Right lobe of liver (tissue), 6 donors: ENCODE data around the gene MAPK6. TPM values are rescaled to one million over a fixed set of nuclear protein-coding genes. Genes with fewer than 3 reads are reported as not detected.
A peak's percentile ranks its signal among the peaks of the same experiment; 100 is the strongest.

Experiments used
- ATAC-seq, 4 donors: fragments of 200-7000 bp; cut with Tn5 transposase; one replicate each; pipeline ENCODE4 v1.9.1; 2020; ENCODE audit warnings: mild to moderate bottlenecking in 4 of 4, moderate library complexity in 4 of 4
- DNase-seq, 3 donors: peaks; one replicate each; pipeline ENCODE4 v3.0.0-alpha.2; 2020
- H3K27ac ChIP-seq, 3 donors: fragments of 200-600 bp; one replicate each; pipeline ENCODE4 v1.8.0; 2022
- H3K27me3 ChIP-seq, 2 donors: fragments of 200-600 bp; one replicate each; pipeline ENCODE4 v1.8.0; 2022
- H3K36me3 ChIP-seq, 4 donors: fragments of 200-600 bp; sonication (generic) in 1 of 4; one replicate each; pipeline versions ENCODE4 v1.5.1 to v1.8.0; 2017 to 2022; ENCODE audit warnings: control low read depth in 1 of 4
- H3K4me1 ChIP-seq, 4 donors: fragments of 200-600 bp; sonication (generic) in 1 of 4; one replicate each; pipeline versions ENCODE4 v1.5.1 to v1.8.0; 2017 to 2022; ENCODE audit warnings: control low read depth in 1 of 4
- H3K4me3 ChIP-seq, 3 donors: fragments of 200-600 bp; one replicate each; pipeline ENCODE4 v1.8.0; 2022
- H3K9me3 ChIP-seq, 4 donors: fragments of 200-600 bp; sonication (generic) in 1 of 4; one replicate each; pipeline versions ENCODE4 v1.5.1 to v1.8.0; 2017 to 2022; ENCODE audit warnings: control low read depth in 1 of 4
- POLR2A ChIP-seq: fragments of 450-650 bp; IDR thresholded peaks from one replicate; pipeline ENCODE4 v1.6.1; 2017; ENCODE audit warnings: antibody characterized with exemption, mild to moderate bottlenecking
- WGBS: methylation state at CpG from one replicate; pipeline ENCODE4 v1.1.6; 2018; ENCODE audit warnings: low coverage, low lambda C conversion rate; ENCODE audit not compliant: insufficient coverage; ENCODE audit errors: missing lambda C conversion rate; 5-methylcytosine and 5-hydroxymethylcytosine counted together
- intact Hi-C, 2 donors: fragments of 100-400 bp; cut with DNase I; formaldehyde crosslinking; loops; one replicate each; pipeline versions ENCODE4 v1.11.2 to v1.14.1; 2022
- total RNA-seq, 6 experiments: library from RNA; depleted of rRNA in 2 of 6; stranded (reverse); fragments of >200 nt in 2 of 6; fragmentation: NEBNext Ultra II Directional in 3 of 6; extraction: Animal tissue kit (Norgen Biotek cat#: 25700) in 3 of 6; gene quantifications; one replicate each; pipeline versions ENCODE4 v1.1.0 to v1.2.4, GENCODE V29; 2016 to 2023
- TF ChIP-seq, protein P1 (sequence below), 4 donors: fragments of 200-600 bp in 3 of 4; fragments of 450-650 bp in 1 of 4; IDR thresholded peaks; one replicate each; pipeline versions ENCODE4 v1.5.1 to v1.8.0; 2016 to 2022; ENCODE audit warnings: antibody characterized with exemption in 4 of 4, mild to moderate bottlenecking in 2 of 4
- donor health status: DM: no; HTN: yes; CAD: no.
- donor health status: DM: no; HTN: no; CAD: no.
- donor health status: DM: no; HTN: no; CAD: no.
- donor health status: DM: no; HTN: yes; CAD: no.
- donor health status: DM: no; HTN: yes; CAD: no.

MAPK6 gene
- total RNA-seq, 6 experiments from 2014 or later: 15.8 to 35.8 (median 22.3) TPM

DNA sequence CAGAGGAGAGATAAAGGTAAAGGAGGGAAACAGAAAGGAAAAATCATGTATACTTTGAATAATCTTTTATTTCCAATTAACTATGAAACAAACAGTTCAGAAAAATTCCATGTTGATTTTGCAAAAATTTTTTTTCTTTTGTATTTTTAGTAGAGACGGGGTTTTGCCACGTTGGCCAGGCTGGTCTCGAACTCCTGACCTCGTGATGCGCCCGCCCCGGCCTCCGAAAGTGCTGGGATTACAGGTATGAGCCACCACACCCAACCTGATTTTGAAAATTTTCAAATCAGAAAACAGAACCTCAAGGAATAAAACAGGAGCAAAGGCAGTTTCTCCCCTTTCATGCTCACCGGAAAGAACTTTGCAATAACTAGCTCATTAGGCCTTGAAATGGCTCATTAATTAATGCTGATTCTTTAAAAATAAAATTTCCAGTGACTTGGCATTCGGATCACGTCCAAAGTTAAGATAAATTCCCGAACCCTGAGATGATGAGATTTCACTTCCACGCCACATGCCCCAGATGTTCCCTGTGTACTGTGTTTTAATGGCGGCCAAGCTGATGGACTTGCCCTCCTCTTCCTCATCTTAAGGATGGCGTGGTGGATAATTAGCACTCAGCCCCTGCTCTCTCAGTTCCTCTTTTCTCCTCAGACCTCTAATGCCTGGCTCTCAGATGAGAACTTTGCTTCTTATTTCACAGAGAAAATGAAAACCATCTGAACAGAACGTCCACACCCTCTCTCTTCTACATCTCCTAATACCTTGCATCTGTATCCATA, 82.7 kb downstream of the MAPK6 start:
- TF ChIP-seq, protein P1, sequence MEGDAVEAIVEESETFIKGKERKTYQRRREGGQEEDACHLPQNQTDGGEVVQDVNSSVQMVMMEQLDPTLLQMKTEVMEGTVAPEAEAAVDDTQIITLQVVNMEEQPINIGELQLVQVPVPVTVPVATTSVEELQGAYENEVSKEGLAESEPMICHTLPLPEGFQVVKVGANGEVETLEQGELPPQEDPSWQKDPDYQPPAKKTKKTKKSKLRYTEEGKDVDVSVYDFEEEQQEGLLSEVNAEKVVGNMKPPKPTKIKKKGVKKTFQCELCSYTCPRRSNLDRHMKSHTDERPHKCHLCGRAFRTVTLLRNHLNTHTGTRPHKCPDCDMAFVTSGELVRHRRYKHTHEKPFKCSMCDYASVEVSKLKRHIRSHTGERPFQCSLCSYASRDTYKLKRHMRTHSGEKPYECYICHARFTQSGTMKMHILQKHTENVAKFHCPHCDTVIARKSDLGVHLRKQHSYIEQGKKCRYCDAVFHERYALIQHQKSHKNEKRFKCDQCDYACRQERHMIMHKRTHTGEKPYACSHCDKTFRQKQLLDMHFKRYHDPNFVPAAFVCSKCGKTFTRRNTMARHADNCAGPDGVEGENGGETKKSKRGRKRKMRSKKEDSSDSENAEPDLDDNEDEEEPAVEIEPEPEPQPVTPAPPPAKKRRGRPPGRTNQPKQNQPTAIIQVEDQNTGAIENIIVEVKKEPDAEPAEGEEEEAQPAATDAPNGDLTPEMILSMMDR (IDR thresholded peaks at IDR 0.05): no peak
- no peak for TF ChIP-seq POLR2A

DNA sequence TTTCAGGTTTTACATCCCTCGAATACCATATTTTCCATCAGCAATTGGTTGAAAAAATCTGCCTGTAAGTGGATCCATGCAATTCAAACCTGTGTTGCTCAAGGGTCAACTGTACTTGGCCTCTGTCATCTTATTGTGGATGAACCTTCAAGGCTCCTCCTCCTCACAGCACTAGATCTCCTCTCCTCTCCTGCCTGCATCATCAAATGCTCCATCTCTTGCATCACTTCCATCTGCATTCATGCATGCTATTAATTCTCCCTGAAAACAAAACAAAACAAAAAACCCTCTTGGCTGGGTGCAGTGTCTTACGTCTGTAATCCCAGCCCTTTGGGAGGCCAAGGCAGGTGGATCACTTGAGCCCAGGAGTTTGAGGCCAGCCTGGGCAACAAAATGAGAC, 83.4 kb downstream of the MAPK6 start:
- H3K27me3 ChIP-seq: no peaks in the 10 kb centered on the region
- DNase-seq (no peak), ATAC-seq (no peak)
- no peaks in the 10 kb centered on the region for H3K4me1 ChIP-seq
- H3K9me3 ChIP-seq: no peaks in the 10 kb centered on the region
- H3K4me3 ChIP-seq: no peak overlapping the region
- H3K36me3 ChIP-seq: no peaks in the 10 kb centered on the region
- intact Hi-C loops: no loop called here
- TF ChIP-seq, protein P1 (IDR thresholded peaks at IDR 0.05): no peak
- TF ChIP-seq POLR2A: no peak
- WGBS: 90% methylated on average over 2 of the region's 2 CpGs
- no peak overlapping the region for H3K27ac ChIP-seq

More for the DNA sequence above, 82.7 kb downstream of the MAPK6 start:
- no peak for DNase-seq
- H3K4me1 ChIP-seq: no peaks in the 10 kb centered on the region
- no peaks in the 10 kb centered on the region for H3K36me3 ChIP-seq
- WGBS: 87% methylated on average over 16 of the region's 16 CpGs
- no peaks in the 10 kb centered on the region for H3K27me3 ChIP-seq
- H3K4me3 ChIP-seq: no peak overlapping the region
- intact Hi-C loops: no loop called here
- H3K9me3 ChIP-seq: no peaks in the 10 kb centered on the region
- ATAC-seq: peak in 2 of 4 donors; percentile 8 to 24
- H3K27ac ChIP-seq: no peak overlapping the region

DNA sequence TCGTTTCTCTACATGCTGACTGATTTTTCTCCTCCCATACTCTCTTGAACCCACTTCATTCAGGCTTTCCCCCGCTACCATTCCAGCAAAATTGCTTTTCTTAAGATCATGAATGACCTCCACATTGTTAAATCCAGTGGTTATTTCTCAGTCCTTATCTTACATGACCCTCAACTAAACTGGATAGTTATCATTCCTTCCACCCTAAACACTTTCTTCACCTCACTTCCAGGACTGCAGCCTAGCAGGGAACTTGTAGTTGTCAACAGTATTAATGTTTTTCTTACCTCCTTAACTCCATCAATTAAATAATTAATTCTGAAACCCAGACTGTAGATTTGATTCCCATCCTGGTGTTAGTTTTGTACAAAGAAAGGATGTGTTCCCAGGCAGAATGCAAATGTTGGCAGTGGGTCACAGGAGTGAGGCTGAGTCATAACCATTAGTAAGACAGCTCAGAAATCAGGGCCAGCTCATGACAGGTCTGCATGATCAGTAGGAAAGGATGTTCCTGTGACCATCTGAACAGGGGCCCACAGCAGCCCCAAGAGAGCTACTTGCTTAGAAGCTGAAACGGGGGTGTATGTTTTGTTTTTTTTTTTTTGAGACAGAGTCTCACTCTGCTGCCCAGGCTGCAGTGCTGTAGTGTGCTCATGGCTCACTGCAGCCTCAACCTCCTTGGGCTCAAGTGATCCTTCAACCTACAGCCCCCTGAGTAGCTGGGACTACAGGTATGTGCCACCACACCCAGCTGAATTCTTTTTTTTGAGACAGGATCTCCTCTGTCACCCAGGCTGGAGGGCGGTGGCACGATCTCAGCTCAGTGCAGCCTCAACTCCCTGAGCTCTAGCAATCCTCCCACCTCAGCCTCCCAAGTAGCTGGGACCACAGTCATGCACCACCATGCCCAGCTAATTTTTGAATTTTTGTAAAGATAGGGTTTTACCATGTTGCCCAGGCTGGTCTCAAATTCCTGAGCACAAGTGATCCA, 84.5 kb downstream of the MAPK6 start:
- H3K9me3 ChIP-seq: no peaks in the 10 kb centered on the region
- TF ChIP-seq POLR2A: no peak
- TF ChIP-seq, protein P1 (IDR thresholded peaks at IDR 0.05): no peak
- no peaks in the 10 kb centered on the region for H3K36me3 ChIP-seq
- peak in 1 of 3 donors; percentile 52 for DNase-seq
- H3K4me3 ChIP-seq: no peak overlapping the region
- 73% methylated on average over 3 of the region's 5 CpGs for WGBS
- intact Hi-C loops: no loop called here
- no peak overlapping the region for H3K27ac ChIP-seq
- H3K27me3 ChIP-seq: no peaks in the 10 kb centered on the region
- no peaks in the 10 kb centered on the region for H3K4me1 ChIP-seq
- ATAC-seq: peak in 3 of 4 donors; percentile 39 to 93 (median 67)

DNA sequence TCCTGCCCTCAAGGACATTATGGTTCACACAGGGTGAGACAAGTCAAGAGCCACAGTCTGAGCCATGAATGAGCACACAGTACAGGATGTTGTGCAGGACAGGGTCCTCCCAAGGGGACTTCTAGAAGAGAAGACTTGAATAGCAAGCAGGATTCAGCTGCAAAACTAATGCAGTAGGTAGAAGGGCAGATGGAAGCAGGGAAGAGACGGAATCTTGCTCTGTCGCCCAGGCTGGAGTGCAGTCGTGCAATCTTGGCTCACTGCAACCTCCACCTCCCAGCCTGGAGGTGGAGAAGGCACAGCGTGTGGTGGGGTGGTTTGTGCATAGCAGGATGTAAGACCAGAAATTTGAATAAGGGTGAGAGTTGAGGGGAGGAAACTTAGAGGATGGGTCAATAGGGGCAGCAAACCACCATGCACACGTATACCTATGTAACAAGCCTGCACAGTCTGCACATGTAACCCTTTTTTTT, 85.5 kb downstream of the MAPK6 start:
- ATAC-seq (no peak), DNase-seq (no peak)
- no peaks in the 10 kb centered on the region for H3K4me1 ChIP-seq
- 93% methylated on average over 5 of the region's 5 CpGs for WGBS
- H3K27me3 ChIP-seq: no peaks in the 10 kb centered on the region
- intact Hi-C loops: no loop called here
- H3K36me3 ChIP-seq: no peaks in the 10 kb centered on the region
- H3K9me3 ChIP-seq: no peaks in the 10 kb centered on the region
- H3K4me3 ChIP-seq: no peak overlapping the region
- TF ChIP-seq POLR2A: no peak
- TF ChIP-seq, protein P1 (IDR thresholded peaks at IDR 0.05): no peak
- no peak overlapping the region for H3K27ac ChIP-seq
